Stimulated activated CD8-positive, alpha-beta memory T cell treated with anti-CD3 and anti-CD28 coated beads, Interleukin-12 subunit alpha, Interleukin-12 subunit beta, amount 100 ng/mL, for 4 hours (primary cell): Measurements from ENCODE around the gene STRA8.

Source experiments
- DNase-seq: peaks from one replicate; pipeline ENCODE4 v3.0.0-alpha.2; 2020; ENCODE audit warnings: low read depth

STRA8 gene, protein sequence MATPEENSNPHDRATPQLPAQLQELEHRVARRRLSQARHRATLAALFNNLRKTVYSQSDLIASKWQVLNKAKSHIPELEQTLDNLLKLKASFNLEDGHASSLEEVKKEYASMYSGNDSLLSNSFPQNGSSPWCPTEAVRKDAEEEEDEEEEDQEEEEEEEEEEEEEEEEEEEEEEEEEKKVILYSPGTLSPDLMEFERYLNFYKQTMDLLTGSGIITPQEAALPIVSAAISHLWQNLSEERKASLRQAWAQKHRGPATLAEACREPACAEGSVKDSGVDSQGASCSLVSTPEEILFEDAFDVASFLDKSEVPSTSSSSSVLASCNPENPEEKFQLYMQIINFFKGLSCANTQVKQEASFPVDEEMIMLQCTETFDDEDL

DNA sequence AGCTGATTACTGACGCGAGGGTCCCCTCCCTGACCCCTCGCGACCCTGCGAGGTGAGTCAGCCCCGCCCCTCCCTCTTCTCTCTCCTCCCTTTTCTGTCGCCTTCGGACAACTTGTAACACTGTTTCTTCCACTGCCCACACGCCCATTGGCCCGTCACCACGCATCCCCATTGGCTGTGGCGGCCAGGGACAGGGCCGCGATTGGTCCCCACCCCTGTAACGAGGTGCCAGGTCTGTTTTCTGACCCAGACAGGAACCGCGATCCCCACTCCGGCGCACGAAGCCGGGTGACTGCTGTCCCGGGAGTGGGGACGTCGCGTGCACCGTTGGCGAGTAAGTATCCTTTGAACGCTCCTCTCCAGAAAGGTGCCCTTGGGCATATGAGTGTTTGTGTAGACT is at the start of gene STRA8:
TSS of gene STRA8 (plus strand) at position 269 of the 400 bp plus-strand sequence. CDS start 6,687 bp downstream, outside the sequence.
- no peak for DNase-seq

DNA sequence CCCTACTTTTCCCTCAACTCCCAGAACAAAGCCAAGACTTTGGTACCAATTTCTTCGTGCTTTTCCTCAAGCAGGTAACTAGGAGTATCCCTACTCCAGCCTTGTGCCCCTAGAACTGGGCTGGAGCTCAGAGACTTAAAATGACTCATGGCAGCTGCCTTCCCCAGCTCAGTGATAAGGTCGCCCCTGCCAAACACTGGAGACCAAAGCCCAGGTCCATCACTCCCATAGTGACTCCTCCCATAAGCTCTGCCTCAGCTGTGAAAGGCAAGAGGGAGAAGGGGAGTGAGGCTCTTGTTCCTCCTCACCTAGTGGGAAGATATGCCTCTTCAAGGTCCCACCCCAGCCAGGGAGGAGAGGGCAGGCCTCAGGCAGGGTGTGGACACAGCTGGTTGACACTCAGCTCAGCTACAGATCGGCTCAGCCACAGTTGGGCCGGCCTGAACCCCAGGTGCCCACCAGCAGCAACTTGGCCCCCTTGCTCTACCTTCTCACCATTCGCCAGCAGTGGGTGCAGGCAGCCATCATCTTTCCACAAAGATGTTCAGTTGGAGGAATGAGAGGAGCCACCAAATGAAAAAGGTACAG is 49.3 kb upstream of the STRA8 start:
- DNase-seq = no peak

DNA sequence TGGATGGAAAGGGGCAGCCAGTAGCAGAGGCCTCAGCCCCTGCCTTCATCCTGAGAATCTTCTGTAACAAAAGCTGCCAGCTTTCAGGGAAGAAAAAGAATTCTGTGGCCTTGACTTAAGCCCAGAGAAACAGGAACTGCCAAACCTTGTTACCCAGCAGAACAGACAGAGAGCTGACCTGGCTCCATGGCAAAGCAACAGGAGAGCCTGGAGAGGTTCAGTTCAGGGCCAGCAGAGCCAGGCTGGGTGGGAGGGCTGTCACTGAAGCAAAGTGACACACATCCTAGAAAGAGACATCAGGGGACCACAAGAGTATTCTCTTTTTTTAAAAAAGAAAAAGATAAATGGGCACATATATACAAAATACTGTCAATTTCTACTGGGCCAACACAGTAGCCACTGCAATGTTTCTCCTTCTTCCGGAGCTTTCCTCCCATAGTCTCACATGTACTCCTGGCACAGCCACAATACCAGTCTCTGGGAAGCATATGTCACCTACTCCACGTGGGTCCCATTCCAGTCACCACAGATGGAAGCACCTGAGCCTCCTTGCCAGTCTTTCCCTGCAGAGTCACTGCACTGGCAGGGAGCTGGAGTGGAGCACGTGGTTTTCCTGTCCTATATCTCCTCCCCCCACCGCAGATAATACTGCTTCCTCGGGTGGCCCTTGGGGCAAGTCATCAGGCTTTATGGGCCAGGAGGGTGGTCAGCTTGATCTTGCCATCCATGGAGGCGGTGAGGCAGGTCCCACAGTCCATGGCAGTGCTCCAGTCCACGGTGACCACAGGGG is 48.0 kb upstream of the STRA8 start:
- DNase-seq = no peak

DNA sequence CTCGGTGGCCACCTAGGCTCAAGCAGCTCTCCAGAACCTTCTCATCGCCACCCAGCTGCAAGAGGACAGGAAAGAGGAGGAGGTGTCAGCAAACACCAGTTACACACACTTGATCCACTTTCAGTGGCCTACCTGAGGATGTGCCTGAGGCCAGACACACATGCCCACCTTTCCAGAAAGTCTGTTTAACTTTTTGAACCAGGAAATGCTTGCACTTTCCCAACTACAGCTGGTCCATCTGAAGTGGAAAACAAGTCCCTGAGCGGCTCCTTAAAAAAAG is 47.4 kb upstream of the STRA8 start:
- no peak for DNase-seq

DNA sequence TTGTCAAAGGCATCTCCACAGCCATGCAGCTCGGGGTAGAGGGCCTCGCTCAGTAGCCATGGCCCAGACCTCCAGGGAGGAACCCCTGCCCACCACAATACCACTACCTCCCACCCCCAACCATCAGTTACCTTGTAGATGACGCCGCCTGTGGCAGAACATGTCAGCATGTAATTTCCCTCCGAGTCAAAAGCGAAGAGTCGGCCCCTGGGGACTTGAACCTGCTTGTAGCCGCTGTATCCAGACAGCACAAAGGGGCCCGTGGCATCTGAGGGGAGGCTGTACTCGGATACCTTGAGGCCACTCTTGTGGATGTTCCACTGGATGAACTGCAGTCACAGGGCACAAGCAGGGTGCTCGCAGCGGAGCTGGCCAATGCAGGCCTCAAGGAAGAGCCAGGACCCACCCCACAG is 46.8 kb upstream of the STRA8 start:
- no peak for DNase-seq

DNA sequence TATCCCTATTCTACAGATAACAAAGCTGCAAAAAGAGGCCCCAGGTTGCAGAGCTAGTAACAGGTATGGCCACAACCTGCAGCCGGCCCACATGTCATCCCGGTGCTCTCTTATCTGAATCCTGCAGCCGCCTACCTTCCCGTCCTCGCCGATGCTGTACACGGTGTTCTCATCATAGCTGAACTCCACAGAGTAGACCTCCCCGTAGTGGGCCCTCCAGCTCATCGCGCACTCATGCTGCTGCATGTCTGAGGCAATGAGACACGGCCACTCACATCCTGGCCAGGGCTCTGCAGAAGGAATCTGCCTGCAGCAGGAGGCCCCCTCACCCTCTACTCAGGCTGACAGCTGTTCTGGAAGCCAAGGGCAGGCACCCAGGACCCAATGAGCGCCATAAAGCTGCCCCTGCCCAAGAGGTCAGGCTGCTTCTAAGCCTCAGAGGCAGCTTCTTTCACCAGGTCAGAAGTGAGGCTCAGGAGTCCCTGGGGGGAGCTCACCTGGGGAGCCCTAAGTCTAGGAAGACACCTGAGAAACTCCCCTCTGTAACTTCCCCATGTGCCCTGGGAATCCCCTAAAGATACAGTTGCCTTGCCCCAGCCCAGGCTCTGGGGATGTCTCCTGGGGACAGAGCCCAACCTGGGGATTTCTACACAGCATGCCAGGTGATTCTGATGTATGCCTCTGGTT is 45.2 kb upstream of the STRA8 start:
- no peak for DNase-seq

DNA sequence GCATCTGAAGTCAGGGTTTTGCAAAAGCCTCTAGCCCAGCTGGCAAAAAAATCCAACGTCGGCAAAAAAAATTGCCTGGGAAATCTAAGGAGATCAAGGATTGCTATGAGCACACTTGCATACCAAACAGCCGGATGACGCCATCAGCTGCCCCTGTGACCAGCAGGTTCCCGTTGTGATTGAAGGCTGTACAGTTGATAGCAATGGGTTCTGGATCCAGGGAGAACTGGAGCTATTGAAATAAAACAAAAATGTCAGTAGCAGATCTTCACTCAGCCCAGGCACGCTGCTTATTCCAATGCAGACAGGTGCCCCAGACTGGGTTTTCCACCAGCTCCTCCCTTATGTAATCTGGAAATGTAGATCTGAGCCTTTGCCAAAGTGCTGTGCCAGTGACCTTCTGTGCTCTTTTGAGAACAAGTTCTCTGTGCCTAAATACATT is 44.4 kb upstream of the STRA8 start:
- DNase-seq = no peak

DNA sequence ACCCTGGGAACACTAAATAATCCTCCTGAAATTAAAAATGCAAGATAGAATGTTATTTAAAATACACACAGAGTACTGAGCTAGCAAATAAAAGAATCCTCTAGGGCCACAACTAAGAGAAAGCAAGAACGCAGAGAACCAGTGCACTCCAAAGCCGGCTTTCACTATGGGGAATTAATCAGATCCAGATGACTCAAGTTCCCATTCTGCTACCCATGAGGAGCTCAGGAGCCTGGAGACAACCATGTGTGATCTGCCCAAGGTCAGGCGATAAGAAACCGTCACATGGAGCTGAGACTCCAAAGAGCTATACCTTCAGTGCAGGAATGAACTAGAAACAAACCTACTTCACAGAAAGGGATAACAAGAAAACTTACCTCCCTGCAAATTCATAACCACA is 43.7 kb upstream of the STRA8 start:
- no peak for DNase-seq

DNA sequence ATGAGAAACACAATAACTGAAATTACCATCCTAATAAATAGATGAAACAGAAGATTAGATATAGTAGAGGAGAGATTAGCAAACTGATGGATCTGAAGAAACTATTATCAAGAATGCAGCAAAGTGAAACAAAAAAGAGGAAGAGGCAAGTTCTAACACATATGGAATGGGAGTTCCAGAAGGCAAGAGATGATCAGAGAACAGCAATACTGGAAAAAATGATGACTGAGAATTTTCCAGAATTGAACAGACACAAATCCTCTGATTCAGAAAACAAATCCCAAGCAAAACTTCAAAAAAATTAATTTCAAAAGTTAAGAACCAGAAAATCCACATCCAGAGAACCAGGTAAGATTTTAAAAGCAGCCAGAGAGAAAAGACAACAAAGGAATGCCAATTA is 42.9 kb upstream of the STRA8 start:
- no peak for DNase-seq

DNA sequence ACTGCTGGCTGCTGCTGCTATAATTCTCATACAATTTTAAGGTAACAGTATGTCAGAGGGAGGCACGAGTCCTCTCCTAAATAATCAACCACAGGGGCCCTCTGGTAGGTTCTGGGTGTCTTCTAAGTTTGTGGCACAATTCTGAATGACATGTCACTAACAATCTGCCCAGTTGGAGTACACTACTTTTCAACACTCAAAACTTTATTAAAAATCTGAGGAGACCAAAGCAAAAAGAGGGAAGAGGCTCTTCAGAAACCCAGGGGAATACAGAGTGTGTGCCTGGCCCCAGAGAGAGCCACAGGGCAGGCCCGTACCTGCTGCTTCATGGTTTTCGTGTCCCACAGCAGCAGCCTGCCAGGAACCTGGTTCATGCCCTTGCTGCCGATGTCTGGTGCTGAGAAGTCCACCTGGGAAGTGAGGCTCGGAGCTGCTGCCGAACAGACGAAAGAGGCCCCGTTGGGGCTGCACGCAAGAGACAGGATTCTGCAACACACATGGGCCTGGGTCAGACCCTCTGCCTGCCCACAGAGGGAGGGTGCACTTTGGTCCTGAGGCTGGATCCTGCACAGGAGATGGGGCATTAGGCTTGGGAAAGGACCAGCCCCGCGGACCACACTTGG is 40.6 kb upstream of the STRA8 start:
- no peak for DNase-seq

DNA sequence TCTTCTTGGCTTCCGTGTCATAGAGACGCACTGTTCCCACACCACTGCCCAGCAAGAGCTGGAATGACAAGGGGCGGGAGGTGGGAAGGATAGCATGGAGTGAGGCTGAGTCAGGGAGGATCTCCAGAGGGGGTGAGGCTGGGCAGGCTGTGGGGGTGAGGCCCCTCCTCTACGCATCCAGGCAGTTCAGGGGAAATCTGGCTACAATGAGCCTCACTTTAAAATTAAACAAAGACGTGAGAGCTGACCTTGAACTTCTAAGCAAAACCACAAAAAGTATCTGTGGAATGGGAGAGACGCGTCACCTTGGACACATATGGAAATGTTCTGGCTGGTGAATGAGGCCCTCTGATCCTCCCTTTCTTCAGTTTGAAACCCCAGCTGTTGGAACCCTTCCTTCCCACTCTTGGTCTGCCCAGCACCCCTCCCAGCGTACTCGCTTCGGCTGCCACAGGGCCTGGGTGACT is 40.0 kb upstream of the STRA8 start:
- DNase-seq = no peak

DNA sequence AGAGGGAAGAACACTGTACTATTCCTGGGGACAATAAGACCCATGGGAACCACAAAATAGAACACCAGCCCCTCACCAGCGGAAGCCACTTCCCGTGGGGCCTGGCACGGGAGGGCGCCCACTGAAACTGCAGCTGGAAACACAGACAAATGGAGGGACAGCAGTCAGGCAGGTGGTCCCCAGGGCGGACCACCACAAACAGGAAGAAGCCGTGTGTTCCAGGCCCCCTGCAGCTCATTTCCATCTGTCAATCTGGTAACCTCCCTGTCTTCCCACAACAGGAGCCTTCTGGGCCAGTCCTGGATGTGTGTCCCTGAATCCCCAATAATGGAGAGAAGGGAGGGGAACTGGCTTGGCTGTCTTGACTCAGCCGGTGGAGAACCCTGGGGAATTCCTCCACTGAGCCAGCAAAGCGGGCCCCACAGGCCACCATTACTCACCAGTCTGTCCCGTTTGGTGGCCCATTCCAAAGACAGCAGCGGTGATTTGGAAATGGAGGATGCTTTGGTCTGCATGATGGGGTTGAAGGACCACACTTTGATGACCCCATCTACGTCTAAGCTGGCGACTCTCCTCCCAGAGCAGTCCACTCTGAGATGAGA is 39.0 kb upstream of the STRA8 start:
- DNase-seq = no peak

DNA sequence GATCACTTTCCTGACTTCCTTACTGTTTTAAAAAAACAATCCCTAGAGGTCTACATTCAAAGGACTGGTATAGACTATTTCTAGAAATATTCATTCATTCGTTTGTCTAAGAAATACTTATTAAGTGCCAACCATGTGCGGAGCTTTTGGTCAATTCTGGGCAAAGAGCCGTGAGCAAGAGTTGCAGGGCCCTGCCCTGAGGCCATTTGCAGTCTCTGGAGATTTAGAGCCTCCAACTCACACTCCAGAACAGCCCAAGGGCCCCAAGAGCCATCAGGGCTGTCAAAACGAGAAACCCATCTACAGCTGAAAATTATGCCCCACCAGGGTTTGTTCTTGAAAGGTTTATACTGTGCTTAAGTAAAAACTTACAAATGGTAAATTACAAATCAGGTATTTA is 38.5 kb upstream of the STRA8 start:
- no peak for DNase-seq

DNA sequence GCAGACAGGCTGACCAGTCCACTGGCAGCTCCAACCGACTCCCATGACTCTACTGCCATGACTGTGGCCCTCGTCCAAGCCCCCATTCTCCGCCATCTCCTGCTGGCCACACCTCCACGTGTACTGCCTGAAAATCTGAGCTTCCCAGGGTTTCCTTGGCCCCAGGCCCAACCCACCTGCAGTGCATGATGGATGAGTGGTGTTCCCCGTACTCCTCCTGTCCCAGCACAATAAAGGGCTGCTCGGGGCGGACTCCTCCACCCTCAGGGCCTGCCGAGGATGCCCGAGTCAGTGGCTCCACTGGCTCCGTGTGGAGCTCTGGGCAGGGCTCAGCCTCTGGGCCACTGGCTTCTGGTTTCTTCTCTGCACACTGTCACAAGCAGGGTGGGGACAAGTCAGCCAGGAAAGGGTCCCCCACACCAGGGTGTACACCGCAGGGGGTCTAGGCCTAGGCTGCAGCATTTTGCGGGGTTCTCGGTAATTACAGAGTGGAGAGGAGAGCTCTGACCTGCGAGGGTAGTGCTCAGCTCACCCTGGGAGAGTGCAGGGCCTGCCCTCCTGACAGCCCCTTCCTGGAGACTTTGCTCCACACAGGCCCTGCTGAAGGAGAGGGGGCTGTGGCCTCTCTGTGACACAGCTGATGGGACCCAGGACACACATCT is 37.5 kb upstream of the STRA8 start:
- no peak for DNase-seq

DNA sequence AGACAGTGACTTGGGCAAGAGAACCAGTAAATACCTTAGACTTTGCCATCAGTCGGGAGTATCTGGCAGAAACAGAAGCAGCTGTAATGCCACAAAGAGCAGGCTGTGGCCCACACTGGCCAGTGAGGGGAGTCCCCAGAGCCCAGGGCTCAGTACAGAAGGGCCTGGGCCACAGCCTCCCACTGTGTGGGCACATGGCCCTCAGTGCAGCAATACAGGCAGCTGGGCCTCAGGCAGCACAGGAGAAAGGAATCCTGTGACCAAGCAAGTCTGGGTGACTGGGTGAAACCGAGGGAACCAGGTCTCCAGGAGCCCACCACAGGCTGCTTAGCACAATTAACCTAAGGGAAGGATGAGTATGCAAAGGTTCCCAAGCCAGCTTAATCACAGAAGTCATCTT is 36.3 kb upstream of the STRA8 start:
- no peak for DNase-seq

DNA sequence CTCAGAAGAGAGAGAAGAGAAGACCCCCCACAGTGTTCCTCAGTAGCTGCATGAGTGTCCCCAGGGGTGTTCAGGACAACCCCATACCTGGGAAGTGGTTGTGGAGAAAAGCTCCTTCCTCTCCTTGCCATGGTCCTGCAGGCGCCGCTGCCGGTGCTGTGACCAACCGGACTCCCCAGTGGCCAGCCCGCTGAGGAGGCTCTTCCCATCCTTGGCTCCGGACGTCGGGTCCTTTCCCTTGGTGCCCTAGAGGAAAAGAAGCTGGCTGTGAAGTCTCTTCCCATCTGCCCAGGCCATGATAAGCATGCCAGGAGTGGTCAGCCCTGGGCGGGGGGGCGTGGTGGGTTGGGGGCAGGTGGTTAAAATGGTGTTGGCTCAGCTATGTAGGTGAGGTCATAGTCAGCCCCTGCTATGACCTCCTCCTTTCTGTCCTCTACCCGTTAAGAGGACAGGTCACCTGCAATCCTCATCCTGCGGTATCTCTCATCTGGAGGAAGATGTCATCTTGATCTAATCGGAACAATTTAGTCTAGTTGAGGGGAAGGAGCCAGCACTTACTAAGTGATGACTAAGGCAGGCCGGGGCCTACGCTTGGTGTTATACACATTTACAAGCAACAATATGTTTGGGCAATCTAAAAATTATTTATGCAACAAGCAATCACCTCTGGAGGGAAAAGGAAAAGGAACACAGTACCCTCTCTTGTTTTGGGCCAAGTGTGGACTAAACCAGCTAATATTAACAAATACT is 35.6 kb upstream of the STRA8 start:
- no peak for DNase-seq

DNA sequence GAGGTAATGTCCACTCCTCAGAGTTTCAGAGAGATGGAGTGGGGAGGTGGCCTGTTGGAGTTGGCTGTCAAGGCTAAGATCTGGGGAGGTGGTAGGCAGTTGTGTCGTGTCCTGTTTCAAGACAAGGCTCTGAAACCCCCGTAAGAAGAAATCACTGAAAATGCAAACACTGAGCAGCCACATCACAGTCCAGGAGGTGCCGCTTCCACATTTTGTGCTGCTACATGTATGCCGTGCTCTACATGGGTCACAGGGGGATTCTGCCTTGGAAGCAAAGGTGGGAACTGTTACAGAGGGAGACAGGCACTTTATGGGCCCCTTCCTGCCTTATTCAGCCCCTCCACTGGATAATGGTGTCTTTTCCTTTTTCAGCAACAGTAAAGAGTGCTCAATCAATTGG is 34.2 kb upstream of the STRA8 start:
- DNase-seq = no peak

DNA sequence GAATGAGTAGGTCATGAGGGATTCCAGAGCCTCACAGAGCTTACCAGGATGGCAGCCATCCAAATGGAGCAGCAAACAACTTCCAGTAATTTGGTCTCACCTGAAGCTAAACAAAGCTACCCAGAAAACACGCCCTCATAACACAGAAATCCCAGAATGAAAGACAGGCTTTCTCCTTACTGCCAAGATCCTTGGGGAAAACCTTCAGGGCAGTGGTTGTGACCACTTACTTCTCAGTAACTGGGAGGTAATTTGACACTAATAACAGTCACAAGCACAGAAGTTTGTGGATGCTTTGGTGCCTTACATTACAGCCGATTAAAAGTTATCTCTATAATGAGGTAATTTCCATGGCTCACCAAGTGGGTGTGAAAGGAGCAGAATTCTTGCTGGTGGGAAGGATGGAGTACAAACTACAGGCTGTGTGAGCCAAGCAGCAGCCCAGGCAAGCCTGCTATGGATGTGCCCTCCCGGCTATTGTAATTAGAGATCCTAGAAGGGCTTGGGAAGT is 32.8 kb upstream of the STRA8 start:
- no peak for DNase-seq

DNA sequence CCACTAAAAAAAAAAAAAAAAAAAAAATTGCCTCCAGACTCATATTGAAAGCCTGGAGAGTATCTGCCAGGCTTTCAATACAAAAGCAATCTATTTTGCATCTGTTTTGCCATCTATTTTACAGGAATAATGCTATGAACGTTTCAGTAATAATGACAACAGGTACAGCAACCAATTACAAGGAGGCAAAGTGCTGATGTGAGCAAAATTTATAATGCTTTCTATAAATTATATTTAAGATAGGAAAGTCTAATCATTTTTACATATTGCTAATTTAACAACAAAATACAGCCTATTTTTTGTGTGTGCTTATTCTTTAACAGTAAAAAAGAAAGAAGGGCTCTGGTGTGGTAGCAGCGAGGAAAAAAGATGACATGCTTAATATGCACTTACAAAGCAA is 32.3 kb upstream of the STRA8 start:
- no peak for DNase-seq

DNA sequence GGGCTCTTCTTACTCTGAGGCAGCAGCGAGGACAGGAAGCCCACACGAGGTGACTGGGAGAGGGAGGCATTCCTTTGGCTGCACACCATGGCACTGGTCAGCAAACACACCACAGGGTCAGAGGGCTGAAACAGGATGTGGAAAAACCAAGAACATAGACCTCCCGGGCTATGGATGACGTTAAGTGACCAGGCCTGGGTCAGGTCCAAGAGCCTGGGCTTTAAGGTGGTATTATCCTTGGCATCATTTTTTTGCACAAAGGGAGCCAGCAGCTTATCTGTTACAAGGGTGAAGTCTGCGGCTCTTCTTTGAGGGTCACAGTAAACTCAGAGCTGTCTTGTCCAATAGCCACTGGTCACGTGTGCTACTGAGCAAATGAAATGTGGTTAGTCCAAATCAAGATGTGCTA is 29.3 kb upstream of the STRA8 start:
- DNase-seq = no peak
